Limb (tissue), 2 donors: ENCODE results near the gene TPST1.
"Not testable (repeated sequence)": the region's sequence is repeated elsewhere in the genome, so short reads cannot be mapped to it uniquely, and the experiment has no call there.

Source experiments
- DNase-seq, 2 donors: peaks; one replicate each; pipeline ENCODE4 v3.0.0-alpha.2; 2016; ENCODE audit errors: extremely low spot score in 2 of 2

The TPST1 gene

DNA sequence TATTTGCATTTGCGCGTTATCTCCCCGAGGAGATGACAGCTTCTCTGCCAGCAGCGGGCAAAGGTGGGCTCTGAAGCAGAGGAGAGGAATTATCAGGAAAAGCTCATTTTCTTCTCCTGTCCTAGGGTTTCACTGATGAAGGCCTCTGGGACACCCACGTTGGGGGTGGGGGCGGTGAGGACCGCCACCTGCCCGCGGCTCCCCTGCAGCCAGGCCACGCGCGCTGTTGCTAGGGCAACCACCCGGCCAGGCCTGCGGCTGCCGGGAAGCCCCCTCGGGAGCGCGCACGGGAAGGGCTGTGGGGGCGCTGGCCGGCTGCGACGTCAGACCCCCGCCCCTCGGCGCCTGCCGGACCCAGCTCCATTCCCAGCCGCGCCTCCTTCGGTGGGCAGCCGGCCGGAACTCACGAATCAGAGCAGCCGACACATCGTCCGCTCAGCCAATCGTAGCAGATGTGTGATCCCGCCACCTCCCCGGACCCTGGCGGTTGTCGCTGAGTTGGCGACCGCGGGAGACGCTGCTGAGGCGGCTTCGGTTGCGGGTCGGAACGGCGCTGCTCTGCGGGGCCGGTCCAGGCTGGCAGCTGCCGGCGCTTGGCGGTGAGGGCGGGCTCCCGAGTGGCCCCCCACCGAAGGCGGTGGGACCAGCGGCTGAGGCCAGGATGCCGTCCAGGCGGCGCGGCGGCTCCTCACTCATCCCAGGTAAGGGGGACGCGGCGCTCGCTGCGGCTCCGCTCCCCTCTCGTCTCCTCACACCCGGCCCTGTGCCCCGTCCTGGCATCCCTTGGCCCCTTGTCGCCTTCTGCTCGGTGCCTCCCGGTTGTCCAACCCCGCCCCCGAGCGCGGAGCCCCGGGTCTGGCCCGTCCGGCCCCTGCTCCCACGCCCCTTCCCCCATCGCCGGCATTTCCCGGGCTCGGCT is at the start of gene TPST1:
TSS of gene TPST1 (plus strand) at position 513 of the 919 bp plus-strand sequence. CDS start 35,092 bp downstream, outside the sequence.
- peak; percentile 94 to 98 for DNase-seq

DNA sequence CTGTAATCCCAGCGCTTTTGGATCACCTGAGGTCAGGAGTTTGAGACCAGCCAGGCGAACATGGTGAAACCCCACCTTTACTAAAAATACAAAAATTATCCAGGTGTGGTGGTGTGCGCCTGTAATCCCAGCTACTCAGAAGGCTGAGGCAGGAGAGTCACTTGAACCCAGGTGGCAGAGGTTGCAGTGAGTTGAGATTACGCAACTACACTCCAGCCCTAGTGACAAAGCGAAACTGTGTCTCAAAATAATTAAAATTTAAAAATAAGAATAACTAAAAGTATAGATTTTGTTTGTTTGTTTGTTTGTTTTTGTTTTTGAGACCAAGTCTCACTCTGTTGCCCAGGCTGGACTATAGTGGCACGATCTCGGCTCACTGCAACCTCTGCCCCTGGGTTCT is 49.1 kb upstream of the TPST1 start:
- not testable (repeated sequence) for DNase-seq

DNA sequence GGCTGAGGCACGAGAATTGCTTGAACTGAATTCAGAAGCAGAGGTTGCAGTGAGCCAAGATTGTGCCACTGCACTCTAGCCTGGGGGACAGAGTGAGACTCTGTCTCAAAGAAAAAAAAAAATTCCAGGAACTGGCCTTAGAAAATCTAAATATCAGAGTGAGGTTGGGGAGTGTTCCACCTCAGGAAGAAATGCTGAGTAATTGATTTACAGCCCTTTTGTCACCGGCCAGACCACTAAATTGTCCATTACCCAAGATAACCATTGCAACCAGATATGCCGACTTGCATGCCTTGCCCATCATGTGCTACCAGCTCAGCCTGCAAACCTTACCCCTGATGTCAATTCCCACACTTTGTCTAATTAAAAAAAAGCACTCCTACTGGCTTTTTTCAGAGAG is 48.1 kb upstream of the TPST1 start:
- no peak for DNase-seq

DNA sequence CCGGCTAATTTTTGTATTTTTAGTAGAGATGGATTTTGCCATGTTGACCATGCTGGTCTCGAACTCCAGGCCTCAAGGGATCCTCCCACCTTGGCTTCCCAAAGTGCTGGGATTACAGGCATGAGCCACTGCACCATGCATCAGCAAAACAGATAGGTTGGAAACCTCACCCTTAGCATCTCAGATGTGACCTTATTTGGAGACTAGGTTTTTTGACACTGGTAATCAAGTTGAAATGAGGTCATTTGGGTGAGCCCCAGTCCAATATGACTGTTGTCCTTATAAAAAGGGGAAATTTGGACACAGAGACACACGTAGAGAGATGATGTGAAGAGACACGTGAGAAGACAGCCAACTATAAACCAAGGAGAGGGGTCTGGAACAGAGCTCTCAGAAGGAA is 42.5 kb upstream of the TPST1 start:
- no peak for DNase-seq

DNA sequence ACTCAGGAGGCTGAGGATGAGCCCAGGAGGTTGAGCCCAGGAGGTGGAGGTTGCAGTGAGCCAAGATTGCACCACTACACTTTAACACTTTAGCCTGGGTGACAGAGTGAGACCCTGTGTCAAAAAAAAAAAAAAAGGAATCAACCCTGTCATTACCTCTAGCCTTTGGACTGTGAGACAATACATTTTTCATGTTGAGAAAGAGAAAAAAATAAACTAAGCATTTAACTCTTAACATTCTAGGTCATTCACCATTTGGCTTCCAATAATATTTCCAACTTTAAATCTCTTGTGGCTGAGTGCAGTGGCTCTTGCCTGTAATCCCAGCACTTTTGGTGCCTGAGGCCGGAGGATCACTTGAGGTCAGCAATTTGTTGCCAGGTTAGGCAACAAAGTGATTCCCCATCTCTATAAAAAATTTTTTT is 41.9 kb upstream of the TPST1 start:
- DNase-seq: no peak

DNA sequence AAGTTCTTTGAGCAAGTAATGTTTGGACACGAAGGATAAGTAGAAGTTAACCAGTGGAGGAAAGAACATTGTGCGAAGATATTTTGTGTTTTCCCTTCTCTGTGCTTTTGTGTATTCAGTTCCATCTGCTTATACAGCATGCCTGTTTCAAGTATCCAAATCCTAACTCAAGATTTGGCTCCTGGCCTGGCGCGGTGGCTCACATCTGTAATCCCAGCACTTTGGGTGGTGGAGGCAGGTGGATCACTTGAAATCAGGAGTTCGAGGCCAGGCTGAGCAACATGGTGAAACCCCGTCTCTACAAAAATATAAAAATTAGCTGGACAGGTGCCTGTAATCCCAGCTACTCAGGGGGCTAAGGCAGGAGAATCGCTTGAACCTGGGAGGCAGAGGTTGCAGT is 40.8 kb upstream of the TPST1 start:
- no peak for DNase-seq

DNA sequence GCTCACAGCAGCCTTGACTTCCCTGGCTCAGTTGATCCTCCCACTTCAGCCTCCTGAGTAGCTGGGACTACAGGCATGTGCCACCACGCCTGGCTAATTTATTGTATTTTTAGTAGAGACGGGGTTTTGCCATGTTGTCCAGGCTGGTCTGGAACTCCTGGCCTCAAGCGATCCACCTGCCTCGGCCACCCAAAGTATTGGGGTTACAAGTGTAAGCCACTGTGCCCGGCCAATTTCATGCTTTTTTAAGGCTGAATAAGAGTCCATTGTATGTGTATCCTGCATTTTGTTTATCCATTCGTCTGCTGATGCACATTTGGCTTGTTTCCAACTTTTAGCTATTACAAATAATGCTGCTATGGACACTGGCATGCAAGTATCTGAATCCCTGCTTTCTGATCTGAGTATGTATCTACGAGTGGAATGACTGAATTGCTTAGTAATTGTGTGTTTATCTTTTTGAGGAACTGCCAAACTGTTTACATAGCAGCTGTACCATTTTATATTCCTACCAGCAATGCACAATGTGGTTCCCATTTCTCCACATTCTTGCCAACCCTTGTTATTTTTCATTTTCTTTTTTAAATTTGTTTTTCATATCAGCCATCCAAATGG is 37.3 kb upstream of the TPST1 start:
- no peak for DNase-seq

DNA sequence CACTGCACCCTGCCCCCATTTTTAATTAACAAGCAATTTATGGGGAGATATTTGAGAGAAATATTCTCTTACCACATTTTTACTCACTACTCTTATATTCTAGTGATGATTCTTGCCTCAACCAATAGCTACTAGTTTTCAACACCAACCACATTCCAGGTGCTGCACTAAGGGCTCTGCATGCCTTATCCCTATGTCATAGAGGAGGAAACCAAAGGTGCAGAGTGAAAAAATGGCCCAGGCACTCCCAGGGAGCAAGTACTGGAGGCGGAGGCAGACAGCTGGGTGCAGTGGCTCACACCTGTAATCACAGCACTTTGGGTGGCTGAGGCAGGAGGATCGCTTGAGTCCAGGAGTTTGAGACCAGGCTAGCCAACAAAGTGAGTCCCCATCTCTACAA is 35.5 kb upstream of the TPST1 start:
- DNase-seq: no peak

DNA sequence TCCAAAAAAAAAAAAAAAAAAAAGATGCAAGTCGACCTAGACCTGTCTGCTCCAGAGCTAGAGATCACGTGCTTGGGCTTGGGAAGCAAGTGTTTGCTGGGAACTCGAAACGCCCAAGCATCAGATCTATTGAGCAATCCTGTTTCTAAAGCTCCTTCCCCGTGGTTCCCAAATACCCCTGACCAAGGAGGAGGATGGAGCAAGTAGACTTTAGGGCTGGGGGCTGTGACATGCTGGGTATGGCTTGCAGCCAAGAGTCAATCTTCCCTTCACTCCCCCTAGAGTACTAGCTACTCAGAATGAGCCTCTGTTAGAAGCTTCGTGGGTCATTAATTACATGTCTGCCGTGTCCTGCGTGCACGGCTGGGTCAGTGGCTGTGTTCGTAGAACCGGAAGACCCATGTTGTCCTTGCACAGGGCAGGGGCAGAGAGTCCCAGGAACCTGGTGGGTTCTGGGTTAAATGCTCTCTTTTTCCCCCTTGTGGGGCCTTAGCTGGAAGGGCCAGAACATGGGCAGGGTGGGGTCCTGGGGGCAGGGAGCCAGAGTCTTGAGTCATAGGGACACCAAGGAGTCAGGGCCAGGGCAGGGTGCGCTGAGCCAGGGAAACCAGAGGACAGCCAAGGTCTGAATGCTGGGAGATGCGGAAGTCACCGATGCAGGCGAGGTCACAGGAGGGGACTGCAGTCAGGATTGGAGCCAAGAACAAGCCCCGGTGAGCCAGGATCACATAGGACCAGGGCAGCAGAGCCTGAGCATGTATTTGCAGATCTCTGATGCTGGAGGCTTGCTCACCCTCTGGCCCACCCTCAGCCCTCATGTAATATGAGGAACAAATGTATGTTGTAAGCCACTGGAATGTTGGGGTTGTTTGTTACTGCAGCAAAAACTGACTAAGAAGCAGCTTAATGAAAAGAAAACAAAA is 34.6 kb upstream of the TPST1 start:
- DNase-seq: peak in 1 of 2 donors; percentile 34

DNA sequence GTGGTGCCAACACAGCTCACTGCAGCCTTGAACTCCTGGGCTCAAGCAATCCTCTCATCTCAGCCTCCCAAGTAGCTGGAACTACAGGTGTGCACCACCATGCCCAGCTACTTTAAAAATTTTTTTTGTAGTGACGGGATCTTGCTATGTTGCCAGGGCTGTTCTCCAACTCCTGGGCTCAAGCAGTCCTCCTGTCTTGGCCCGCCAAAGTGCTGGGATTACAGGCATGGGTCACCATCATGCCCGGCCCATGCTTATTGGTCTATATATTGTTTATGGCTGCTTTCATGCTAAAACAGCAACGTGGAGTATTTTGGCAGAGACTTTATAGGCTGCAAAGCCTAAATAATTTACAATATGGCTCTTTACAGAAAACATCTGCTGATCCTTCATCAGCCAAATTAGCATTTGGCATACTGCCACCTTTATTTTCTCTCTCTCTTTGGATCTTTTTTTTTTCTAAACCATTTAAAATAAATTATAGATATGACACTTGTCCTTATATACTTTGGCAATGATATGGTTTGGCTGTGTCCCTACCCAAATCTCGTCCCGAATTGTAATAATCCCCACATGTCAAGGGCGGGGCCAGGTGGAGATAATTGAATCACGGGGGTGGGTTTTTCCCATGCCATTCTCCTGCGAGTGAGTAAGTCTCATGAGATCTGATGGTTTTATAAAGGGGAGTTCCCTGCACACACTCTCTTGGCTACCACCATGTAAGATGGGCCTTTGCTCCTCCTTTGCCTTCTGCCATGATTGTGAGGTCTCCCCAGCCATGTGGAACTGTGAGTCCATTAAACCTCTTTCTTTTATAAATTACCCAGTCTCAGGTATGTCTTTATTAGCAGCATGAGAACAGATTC is 32.4 kb upstream of the TPST1 start:
- not testable (repeated sequence) for DNase-seq

DNA sequence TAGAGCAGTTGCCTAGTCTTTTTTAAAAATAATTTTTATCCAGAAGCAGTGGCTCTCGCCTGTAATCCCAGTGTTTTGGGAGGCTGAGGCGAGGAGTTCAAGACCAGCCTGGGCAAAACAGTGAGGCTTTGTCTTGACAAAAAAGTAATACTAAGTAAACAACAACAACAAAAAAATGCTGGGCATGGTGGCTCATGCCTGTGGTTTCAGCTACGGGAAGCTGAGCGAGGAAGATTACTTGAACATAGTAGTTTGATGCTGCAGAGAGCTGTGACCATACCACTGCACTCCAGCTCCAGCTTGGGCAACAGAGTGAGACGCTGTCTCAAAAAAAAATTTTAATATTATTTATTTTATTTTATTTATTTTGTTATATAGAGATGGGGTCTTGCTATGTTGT is 31.3 kb upstream of the TPST1 start:
- no peak for DNase-seq

DNA sequence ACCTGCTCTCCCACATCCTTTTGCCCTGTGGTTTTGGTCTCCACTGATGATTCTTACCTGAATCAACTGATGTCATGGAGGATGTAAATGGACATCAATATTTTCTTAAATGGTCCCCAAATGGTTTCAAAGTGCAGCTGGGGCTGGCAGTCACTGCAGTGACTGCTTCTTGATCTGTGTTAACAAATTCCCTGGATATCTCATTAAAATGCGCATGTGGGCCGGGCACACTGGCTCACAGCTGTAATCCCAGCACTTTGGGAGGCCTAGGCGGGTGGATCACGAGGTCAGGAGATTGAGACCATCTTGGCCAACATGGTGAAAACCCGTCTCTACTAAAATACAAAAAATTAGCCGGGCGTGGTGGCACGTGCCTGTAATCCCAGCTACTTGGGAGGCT is 30.1 kb upstream of the TPST1 start:
- DNase-seq: not testable (repeated sequence)

DNA sequence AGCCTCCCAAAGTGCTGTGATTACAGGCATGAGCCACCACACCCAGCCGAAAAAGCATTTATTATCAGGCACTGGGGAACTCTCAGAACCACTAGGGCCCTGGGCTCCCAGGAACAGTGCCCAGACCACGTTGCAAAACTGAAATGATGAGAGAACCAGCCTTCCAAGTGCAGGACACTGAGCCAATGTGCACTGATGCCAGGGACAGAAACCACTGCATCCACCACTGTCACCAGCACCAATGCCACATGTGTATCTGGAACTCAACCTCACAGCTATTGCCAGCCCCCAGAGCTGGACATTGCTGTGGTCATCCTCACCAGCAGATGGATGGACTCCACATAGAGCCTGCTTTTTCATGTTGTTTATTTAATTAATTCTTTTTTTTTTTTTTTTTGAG is 28.2 kb upstream of the TPST1 start:
- no peak for DNase-seq

DNA sequence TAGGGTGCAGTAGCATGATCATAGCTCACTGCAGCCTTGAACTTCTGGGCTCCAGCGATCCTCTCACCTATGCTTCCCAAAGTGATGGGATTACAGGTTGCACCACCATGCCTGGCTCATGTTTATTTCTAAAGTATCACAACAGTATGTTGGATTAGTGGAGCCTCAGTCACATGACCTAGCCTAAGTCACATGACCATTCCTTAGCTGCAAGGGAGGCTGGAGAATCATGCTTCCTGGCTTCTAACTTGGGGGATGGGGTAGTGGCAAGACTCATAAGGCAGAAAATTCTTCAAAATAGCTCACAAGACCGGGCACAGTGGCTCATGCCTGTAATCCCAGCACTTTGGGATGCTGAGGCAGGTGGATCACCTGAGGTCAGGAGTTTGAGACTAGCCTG is 26.9 kb upstream of the TPST1 start:
- no peak for DNase-seq

DNA sequence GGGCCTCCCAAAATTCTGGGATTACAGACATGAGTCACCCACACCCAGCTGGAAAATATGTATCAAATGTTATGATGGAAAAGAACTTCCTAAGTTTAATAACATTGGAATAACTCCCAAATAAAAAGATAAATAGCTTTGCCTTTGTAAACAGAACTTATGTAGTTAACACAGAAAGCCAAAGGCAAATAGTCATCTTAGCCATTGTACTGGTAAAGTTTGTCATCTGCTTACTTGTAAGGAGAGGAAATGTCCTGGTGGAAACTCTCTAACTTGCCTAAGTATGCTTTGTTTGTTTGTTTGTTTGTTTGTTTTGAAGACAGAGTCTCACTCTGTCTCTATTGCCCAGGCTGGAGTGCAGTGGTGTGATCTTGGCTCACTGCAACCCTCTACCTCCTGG is 23.8 kb upstream of the TPST1 start:
- DNase-seq: no peak

DNA sequence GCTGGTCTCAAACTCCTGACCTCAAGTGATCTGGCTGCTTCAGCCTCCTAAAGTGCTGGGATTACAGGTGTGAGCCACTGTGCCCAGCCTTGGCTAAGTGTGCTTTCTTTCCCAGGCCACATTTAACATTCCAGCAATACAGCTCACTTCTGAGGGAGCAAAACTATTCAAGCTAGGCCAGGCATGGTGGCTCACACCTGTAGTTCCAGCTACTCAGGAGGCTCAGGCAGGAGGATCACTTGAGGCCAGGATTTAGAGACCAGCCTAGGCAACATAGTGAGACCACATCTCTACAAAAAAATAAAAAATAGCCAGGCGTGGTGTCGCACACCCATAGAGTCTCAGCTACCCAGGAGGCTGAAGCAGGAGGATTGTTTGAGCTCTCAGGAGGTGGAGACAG is 23.3 kb upstream of the TPST1 start:
- no peak for DNase-seq

DNA sequence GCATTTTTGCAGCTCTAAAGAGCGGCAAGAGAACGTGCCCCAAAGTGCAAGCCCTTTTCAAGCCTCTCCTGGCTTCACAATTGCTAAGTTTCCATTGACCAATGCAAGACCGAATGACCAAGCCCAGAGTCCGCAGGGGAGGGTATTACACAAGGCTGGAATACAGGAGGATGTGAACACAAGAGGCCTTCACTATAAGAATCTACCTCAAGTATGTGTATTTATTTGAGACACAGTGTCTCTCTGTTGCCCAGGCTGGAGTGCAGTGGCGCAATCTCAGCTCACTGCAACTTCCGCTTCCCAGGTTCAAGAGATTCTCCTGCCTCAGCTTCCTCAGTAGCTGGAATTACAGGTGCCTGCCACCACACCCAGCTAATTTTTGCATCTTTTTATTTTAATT is 22.2 kb upstream of the TPST1 start:
- no peak for DNase-seq

DNA sequence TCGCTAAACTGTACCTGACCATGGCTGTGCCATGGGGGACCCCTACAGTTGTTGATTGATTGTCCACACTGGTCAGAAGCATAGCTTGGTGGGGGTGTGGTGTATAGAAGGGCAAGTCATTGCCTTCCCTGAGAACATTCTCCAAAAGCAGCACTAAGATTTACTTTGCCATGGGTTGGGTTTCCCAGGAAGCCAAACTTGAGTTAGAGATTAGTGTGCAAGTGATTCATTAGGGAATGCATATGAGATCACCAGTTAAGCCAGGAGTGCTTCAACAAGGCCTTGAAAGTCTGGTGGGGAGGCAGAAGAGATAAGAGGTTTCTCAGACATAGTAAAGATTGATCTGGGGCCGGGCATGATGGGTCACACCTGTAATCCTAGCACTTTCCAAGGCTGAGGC is 21.4 kb upstream of the TPST1 start:
- DNase-seq: no peak

DNA sequence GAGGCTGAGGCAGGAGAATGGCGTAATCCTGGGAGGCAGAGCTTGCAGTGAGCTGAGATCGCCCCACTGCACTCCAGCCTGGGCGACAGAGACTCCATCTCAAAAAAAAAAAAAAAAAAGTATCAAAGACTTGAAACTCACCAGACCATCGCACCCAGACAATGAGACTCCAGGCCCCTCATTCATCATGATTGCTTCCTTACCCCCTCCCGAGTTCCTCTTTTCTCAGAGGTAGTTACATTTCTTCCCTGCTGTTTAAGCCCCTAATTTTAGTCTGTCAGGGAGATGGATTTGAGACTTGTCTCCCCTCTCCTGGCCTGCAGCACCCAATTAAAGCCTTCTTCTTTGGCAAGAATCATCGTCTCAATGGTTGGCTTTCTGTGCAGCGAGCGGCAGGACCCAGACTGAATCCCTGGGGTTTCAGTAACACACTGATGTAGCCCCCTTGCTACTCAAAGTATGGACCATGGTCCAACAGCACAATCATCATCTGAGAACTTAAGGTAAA is 19.4 kb upstream of the TPST1 start:
- no peak for DNase-seq

DNA sequence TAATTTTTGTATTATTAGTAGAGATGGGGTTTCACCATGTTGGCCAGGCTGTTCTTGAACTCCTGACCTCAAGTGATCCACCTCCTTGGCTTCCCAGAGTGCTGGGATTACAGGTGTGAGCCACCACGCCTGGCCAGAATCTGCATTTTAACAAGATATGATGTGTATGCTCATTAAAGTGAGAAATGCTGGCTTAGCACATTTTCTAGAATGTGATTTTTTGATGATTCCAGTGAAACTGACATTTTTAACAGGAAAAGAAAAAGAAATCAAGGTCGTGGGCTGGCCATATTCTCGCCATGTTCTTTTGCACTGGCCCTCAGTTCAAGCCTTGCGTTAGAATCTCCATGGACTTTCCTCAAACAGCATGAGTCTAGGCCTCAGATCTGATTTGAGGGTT is 18.1 kb upstream of the TPST1 start:
- DNase-seq: no peak

DNA sequence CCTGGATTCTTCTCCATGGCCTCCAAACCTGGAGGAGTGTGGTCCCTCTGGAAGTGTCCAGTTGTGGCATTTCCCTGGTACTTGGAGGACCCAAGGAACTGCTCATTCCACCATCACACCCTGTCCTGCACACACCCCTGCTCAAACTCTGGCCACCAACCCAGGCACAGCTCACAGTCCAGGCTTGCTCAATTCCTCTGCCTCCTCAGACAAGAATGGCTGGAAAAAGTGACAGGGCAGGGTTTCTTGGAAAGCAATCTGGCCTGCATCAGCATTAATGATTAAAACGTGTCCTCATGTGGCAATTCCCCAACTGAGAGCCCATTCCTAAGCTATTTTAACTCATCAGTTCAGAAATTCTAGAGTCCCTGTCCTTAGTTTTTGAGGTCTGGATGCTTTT is 17.2 kb upstream of the TPST1 start:
- peak in 1 of 2 donors; percentile 38 for DNase-seq
